HepG2 (cell line): Measurements from ENCODE around the gene DLX1. TPM values are rescaled to one million over a fixed set of nuclear protein-coding genes. Genes with fewer than 3 reads are reported as not detected.

Experiments
- AHR ChIP-seq: IDR thresholded peaks from 2 replicates; pipeline ENCODE4 v1.6.1; 2018; ENCODE audit warnings: missing genetic modification reagents, missing compliant biosample characterization
- ARHGAP35 ChIP-seq: sonication (generic); formaldehyde crosslinking; IDR thresholded peaks from 2 replicates; pipeline ENCODE4 v1.9.0; 2022; ENCODE audit warnings: mild to moderate bottlenecking, inconsistent platforms, moderate library complexity, missing genetic modification reagents, borderline replicate concordance
- GMEB1 ChIP-seq: sonication (generic); formaldehyde crosslinking; IDR thresholded peaks from 2 replicates; pipeline ENCODE4 v1.5.1; 2020; ENCODE audit warnings: missing genetic modification reagents, mild to moderate bottlenecking, borderline replicate concordance
- HNF4A ChIP-seq: sonication (generic); formaldehyde crosslinking; IDR thresholded peaks from 2 replicates; pipeline ENCODE4 v1.4.0; 2020; ENCODE audit warnings: missing genetic modification reagents
- KDM3A ChIP-seq: IDR thresholded peaks from 2 replicates; pipeline ENCODE4 v1.6.1; 2018; ENCODE audit warnings: low read depth, missing compliant biosample characterization
- NCOA2 ChIP-seq: sonication (generic); formaldehyde crosslinking; IDR thresholded peaks from 2 replicates; pipeline ENCODE4 v1.8.0; 2022; ENCODE audit warnings: inconsistent platforms
- SP4 ChIP-seq: sonication (generic); formaldehyde crosslinking; IDR thresholded peaks from 2 replicates; pipeline ENCODE4 v1.8.1; 2023; ENCODE audit warnings: mild to moderate bottlenecking, missing genetic modification reagents
- SRF ChIP-seq: IDR thresholded peaks from 2 replicates; pipeline ENCODE4 v1.6.1; 2011; ENCODE audit warnings: mild to moderate bottlenecking, low read depth, low read length, moderate library complexity
- TBL1XR1 ChIP-seq: fragments of 150-350 bp; IDR thresholded peaks from 2 replicates; pipeline ENCODE4 v1.6.1; 2014; ENCODE audit warnings: borderline replicate concordance, low read length; ENCODE audit not compliant: partially characterized antibody
- ZNF251 ChIP-seq: sonication (generic); formaldehyde crosslinking; IDR thresholded peaks from 2 replicates; pipeline ENCODE4 v1.9.0; 2021; ENCODE audit warnings: mild to moderate bottlenecking, missing genetic modification reagents
- ZNF644 ChIP-seq: IDR thresholded peaks from 2 replicates; pipeline ENCODE4 v1.6.1; 2016; ENCODE audit warnings: low read depth
- ZNF788 ChIP-seq: sonication (generic); formaldehyde crosslinking; IDR thresholded peaks from 2 replicates; pipeline ENCODE4 v1.5.0; 2020; ENCODE audit warnings: mild to moderate bottlenecking, missing genetic modification reagents, borderline replicate concordance
- polyA plus RNA-seq, 8 experiments: library from polyadenylated mRNA; depleted of rRNA in 3 of 8; stranded (reverse) in 7 of 8; unstranded in 1 of 8; fragments of >200 nt; fragmentation: Illumina TruSeq in 4 of 8; extraction: Trizol in 4 of 8; gene quantifications; 2 replicates each; pipeline versions ENCODE4 v1.2.1 to v1.2.3, GENCODE V29; 2011 to 2016; ENCODE audit warnings: low read depth in 4 of 8, missing spikeins in 1 of 8, mixed read lengths in 1 of 8; ENCODE audit not compliant: insufficient read depth in 1 of 8
- total RNA-seq, 5 experiments: library from RNA; depleted of rRNA; stranded (reverse); fragments of >200 nt; fragmentation: Illumina TruSeq; extraction: Trizol; gene quantifications; 2 replicates each; pipeline ENCODE4 v1.2.3, GENCODE V29; 2016; ENCODE audit warnings: low read depth in 1 of 5
- TF ChIP-seq, protein P1 (sequence below): sonication (generic); formaldehyde crosslinking; IDR thresholded peaks from 2 replicates; pipeline ENCODE4 v1.4.0; 2020; ENCODE audit warnings: missing genetic modification reagents
- TF ChIP-seq, protein P2 (sequence below): sonication (generic); formaldehyde crosslinking; IDR thresholded peaks from 2 replicates; pipeline ENCODE4 v1.9.0; 2021; ENCODE audit warnings: missing genetic modification reagents, mild to moderate bottlenecking, borderline replicate concordance
- TF ChIP-seq, protein P3 (sequence below): sonication (generic); formaldehyde crosslinking; IDR thresholded peaks from 2 replicates; pipeline ENCODE4 v1.4.0; 2020; ENCODE audit warnings: mild to moderate bottlenecking, missing genetic modification reagents
- TF ChIP-seq, protein P4 (sequence below): sonication (generic); formaldehyde crosslinking; IDR thresholded peaks from 2 replicates; pipeline ENCODE4 v1.4.0; 2020; ENCODE audit warnings: missing genetic modification reagents
- TF ChIP-seq, protein P5 (sequence below): sonication (generic); formaldehyde crosslinking; IDR thresholded peaks from 2 replicates; pipeline ENCODE4 v1.4.0; 2020; ENCODE audit warnings: missing genetic modification reagents, mild to moderate bottlenecking, borderline replicate concordance

Gene DLX1
- total and polyA plus RNA-seq, 2 of the 13 experiments (the other 11 are each of a cell fraction or from before 2014, with no cell fraction given), result 0.18 to 0.86 TPM

- no peak for TF ChIP-seq GMEB1 (CRISPR knock-in tag)
- no peak for TF ChIP-seq ARHGAP35 (CRISPR knock-in tag)
- TF ChIP-seq HNF4A (CRISPR knock-in tag), result no peak
- peak; percentile 74; the same call in 1 of the 2 replicates for TF ChIP-seq ZNF788 (CRISPR knock-in tag)
- no peak for TF ChIP-seq ZNF644 (CRISPR knock-in tag)
- TF ChIP-seq AHR (CRISPR knock-in tag), result no peak
- TF ChIP-seq KDM3A (CRISPR knock-in tag), result peak; percentile 66; the same call in 1 of the 2 replicates
- no peak for TF ChIP-seq SRF
- TF ChIP-seq, protein P1, sequence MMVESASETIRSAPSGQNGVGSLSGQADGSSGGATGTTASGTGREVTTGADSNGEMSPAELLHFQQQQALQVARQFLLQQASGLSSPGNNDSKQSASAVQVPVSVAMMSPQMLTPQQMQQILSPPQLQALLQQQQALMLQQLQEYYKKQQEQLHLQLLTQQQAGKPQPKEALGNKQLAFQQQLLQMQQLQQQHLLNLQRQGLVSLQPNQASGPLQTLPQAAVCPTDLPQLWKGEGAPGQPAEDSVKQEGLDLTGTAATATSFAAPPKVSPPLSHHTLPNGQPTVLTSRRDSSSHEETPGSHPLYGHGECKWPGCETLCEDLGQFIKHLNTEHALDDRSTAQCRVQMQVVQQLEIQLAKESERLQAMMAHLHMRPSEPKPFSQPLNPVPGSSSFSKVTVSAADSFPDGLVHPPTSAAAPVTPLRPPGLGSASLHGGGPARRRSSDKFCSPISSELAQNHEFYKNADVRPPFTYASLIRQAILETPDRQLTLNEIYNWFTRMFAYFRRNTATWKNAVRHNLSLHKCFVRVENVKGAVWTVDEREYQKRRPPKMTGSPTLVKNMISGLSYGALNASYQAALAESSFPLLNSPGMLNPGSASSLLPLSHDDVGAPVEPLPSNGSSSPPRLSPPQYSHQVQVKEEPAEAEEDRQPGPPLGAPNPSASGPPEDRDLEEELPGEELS (CRISPR knock-in tag), result peak; percentile 6; the same call in 1 of the 2 replicates
- TF ChIP-seq SP4 (CRISPR knock-in tag), result no peak
- TF ChIP-seq NCOA2 (CRISPR knock-in tag), result no peak
- TF ChIP-seq, protein P2, sequence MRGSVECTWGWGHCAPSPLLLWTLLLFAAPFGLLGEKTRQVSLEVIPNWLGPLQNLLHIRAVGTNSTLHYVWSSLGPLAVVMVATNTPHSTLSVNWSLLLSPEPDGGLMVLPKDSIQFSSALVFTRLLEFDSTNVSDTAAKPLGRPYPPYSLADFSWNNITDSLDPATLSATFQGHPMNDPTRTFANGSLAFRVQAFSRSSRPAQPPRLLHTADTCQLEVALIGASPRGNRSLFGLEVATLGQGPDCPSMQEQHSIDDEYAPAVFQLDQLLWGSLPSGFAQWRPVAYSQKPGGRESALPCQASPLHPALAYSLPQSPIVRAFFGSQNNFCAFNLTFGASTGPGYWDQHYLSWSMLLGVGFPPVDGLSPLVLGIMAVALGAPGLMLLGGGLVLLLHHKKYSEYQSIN, result no peak
- no peak for TF ChIP-seq TBL1XR1
- TF ChIP-seq, protein P3, sequence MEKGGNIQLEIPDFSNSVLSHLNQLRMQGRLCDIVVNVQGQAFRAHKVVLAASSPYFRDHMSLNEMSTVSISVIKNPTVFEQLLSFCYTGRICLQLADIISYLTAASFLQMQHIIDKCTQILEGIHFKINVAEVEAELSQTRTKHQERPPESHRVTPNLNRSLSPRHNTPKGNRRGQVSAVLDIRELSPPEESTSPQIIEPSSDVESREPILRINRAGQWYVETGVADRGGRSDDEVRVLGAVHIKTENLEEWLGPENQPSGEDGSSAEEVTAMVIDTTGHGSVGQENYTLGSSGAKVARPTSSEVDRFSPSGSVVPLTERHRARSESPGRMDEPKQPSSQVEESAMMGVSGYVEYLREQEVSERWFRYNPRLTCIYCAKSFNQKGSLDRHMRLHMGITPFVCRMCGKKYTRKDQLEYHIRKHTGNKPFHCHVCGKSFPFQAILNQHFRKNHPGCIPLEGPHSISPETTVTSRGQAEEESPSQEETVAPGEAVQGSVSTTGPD, result 0 out of 2 replicates have a peak, but pooled peaks have one; percentile 24
- TF ChIP-seq, protein P4, sequence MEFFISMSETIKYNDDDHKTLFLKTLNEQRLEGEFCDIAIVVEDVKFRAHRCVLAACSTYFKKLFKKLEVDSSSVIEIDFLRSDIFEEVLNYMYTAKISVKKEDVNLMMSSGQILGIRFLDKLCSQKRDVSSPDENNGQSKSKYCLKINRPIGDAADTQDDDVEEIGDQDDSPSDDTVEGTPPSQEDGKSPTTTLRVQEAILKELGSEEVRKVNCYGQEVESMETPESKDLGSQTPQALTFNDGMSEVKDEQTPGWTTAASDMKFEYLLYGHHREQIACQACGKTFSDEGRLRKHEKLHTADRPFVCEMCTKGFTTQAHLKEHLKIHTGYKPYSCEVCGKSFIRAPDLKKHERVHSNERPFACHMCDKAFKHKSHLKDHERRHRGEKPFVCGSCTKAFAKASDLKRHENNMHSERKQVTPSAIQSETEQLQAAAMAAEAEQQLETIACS (CRISPR knock-in tag), result peak; percentile 44; the same call in 1 of the 2 replicates
- no peak for TF ChIP-seq ZNF251 (CRISPR knock-in tag)
- TF ChIP-seq, protein P5, sequence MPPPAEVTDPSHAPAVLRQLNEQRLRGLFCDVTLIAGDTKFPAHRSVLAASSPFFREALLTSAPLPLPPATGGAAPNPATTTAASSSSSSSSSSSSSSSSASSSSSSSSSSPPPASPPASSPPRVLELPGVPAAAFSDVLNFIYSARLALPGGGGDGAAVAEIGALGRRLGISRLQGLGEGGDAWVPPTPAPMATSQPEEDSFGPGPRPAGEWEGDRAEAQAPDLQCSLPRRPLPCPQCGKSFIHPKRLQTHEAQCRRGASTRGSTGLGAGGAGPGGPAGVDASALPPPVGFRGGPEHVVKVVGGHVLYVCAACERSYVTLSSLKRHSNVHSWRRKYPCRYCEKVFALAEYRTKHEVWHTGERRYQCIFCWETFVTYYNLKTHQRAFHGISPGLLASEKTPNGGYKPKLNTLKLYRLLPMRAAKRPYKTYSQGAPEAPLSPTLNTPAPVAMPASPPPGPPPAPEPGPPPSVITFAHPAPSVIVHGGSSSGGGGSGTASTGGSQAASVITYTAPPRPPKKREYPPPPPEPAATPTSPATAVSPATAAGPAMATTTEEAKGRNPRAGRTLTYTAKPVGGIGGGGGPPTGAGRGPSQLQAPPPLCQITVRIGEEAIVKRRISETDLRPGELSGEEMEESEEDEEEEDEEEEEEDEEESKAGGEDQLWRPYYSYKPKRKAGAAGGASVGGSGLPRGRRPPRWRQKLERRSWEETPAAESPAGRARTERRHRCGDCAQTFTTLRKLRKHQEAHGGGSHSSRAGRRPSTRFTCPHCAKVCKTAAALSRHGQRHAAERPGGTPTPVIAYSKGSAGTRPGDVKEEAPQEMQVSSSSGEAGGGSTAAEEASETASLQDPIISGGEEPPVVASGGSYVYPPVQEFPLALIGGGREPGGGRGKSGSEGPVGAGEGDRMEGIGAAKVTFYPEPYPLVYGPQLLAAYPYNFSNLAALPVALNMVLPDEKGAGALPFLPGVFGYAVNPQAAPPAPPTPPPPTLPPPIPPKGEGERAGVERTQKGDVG (CRISPR knock-in tag), result no peak
Measured at GRCh38 chr2:172084645-172085459, 455 bp upstream of the DLX1 start (continued).
